Calu3 (cell line): ENCODE results near the gene COQ2. TPM values are rescaled to one million over a fixed set of nuclear protein-coding genes. Genes with fewer than 3 reads are reported as not detected.

ENCODE experiments used
- BruUV-seq: library from RNA; stranded (reverse); fragments of 400-500 nt; replicated peaks from 2 replicates; lab custom pipeline; 2021; lab: Mats Ljungman, UMichigan
- CTCF ChIA-PET: fragments of 300-600 bp; sonication (Branson Sonifier 250); formaldehyde crosslinking; loops from one replicate; lab custom pipeline; 2022; ENCODE audit warnings: antibody characterized with exemption; lab: Charles Lee
- DNase-seq: peaks from one replicate; pipeline ENCODE4 v3.0.0; 2022
- H3K27ac Mint-ChIP-seq: one replicate; pipeline ENCODE4 v1.8.0; 2022; ENCODE audit warnings: mixed read lengths; ENCODE audit not compliant: unreplicated experiment
- H3K27me3 Mint-ChIP-seq: one replicate; pipeline ENCODE4 v1.8.0; 2022; ENCODE audit warnings: mixed read lengths; ENCODE audit not compliant: unreplicated experiment
- H3K36me3 Mint-ChIP-seq: one replicate; pipeline ENCODE4 v1.8.0; 2022; ENCODE audit warnings: mild to moderate bottlenecking, moderate library complexity, mixed read lengths; ENCODE audit not compliant: insufficient read depth, unreplicated experiment
- H3K4me1 Mint-ChIP-seq: one replicate; pipeline ENCODE4 v1.8.0; 2022; ENCODE audit warnings: mild to moderate bottlenecking, low read depth, mixed read lengths; ENCODE audit not compliant: unreplicated experiment
- H3K4me3 Mint-ChIP-seq: one replicate; pipeline ENCODE4 v1.8.0; 2022; ENCODE audit warnings: mild to moderate bottlenecking, low read depth, moderate library complexity, mixed read lengths; ENCODE audit not compliant: unreplicated experiment
- H3K9me3 Mint-ChIP-seq: one replicate; pipeline ENCODE4 v1.8.0; 2022; ENCODE audit warnings: low read depth, mixed read lengths; ENCODE audit not compliant: unreplicated experiment
- CTCF ChIP-seq: fragments of 200-600 bp; IDR thresholded peaks from one replicate; pipeline ENCODE4 v1.8.0; 2022; ENCODE audit warnings: antibody characterized with exemption; ENCODE audit not compliant: unreplicated experiment
- intact Hi-C: fragments of 100-400 bp; cut with micrococcal nuclease; formaldehyde crosslinking; loops from one replicate; pipeline ENCODE4 v1.10.0; 2022; ENCODE audit not compliant: unreplicated experiment
- total RNA-seq: library from RNA; stranded (reverse); gene quantifications from 2 replicates; pipeline ENCODE4 v1.2.3, GENCODE V29; 2022

COQ2 gene
- total RNA-seq, 1 experiment from 2014 or later = 16.3 TPM

- DNase-seq = no peak
- no peak overlapping the region for H3K27ac Mint-ChIP-seq
- no peak overlapping the region for H3K4me3 Mint-ChIP-seq
- TF ChIP-seq CTCF = no peak
- no peaks in the 10 kb centered on the region for H3K27me3 Mint-ChIP-seq
- H3K9me3 Mint-ChIP-seq = no peaks in the 10 kb centered on the region
- BruUV-seq = no TSS peak
- CTCF ChIA-PET = no interaction called here
- H3K4me1 Mint-ChIP-seq = peaks cover 4% of the 10 kb centered on the region
- H3K36me3 Mint-ChIP-seq = no peaks in the 10 kb centered on the region
- intact Hi-C loops = no loop called here
Measured at GRCh38 chr4:83263106-83263505, 21.5 kb downstream of the COQ2 start.

GRCh38 chr4:83262682-83263081 is 21.9 kb downstream of the COQ2 start:
- H3K4me1 Mint-ChIP-seq = peaks cover 9% of the 10 kb centered on the region
- no peak for TF ChIP-seq CTCF
- no peaks in the 10 kb centered on the region for H3K9me3 Mint-ChIP-seq
- no peak overlapping the region for H3K4me3 Mint-ChIP-seq
- CTCF ChIA-PET = no interaction called here
- no peaks in the 10 kb centered on the region for H3K36me3 Mint-ChIP-seq
- no peak overlapping the region for H3K27ac Mint-ChIP-seq
- no TSS peak for BruUV-seq
- intact Hi-C loops = no loop called here
- no peaks in the 10 kb centered on the region for H3K27me3 Mint-ChIP-seq
- DNase-seq = no peak

- Mint-ChIP-seq H3K9me3 (no peaks in the 10 kb centered on the region), H3K27me3 (no peaks in the 10 kb centered on the region), H3K27ac (no peak overlapping the region), H3K36me3 (peaks cover 6% of the 10 kb centered on the region), H3K4me3 (no peak overlapping the region), H3K4me1 (peaks cover 13% of the 10 kb centered on the region)
- intact Hi-C loops = no loop called here
- no peak for TF ChIP-seq CTCF
- BruUV-seq = no TSS peak
- DNase-seq = no peak
- CTCF ChIA-PET = interaction anchor here (1.2 to 1.3 kb wide), 2 partner anchors 187 to 362 kb away, joined by 5 to 7 read pairs; no protein-coding TSS in a partner anchor
Measured at GRCh38 chr4:83261307-83261706, 23.3 kb downstream of the COQ2 start.

- CTCF ChIA-PET = no interaction called here
Measured at GRCh38 chr4:83259586-83259985, 25.0 kb downstream of the COQ2 start.

More at GRCh38 chr4:83259586-83259985, 25.0 kb downstream of the COQ2 start:
- no peak overlapping the region for H3K27ac Mint-ChIP-seq
- DNase-seq = no peak
- intact Hi-C loops = loop anchor here (5.0 kb wide), 1 partner anchor 147 kb away; the partner anchor contains the start of gene PLAC8
- H3K9me3 Mint-ChIP-seq = no peaks in the 10 kb centered on the region
- H3K36me3 Mint-ChIP-seq = peaks cover 6% of the 10 kb centered on the region
- TF ChIP-seq CTCF = no peak
- H3K27me3 Mint-ChIP-seq = no peaks in the 10 kb centered on the region
- no TSS peak for BruUV-seq
- H3K4me3 Mint-ChIP-seq = no peak overlapping the region
- H3K4me1 Mint-ChIP-seq = peaks cover 13% of the 10 kb centered on the region
